GM12878 (cell line): ENCODE data around the gene FGFBP1. TPM values are rescaled to one million over a fixed set of nuclear protein-coding genes. Genes with fewer than 3 reads are reported as not detected.

Source experiments
- ATF7 ChIP-seq: fragments of 450-650 bp; IDR thresholded peaks from 2 replicates; pipeline ENCODE4 v1.6.1; 2016; ENCODE audit warnings: low read depth, mild to moderate bottlenecking
- BMI1 ChIP-seq: fragments of 450-650 bp; IDR thresholded peaks from 2 replicates; pipeline ENCODE4 v1.6.1; 2016; ENCODE audit warnings: mild to moderate bottlenecking, moderate library complexity, borderline replicate concordance
- CEBPB ChIP-seq, 2 experiments: fragments of 150-350 bp in 1 of 2; IDR thresholded peaks; 2 replicates each; pipeline ENCODE4 v1.6.1; 2012 to 2014; ENCODE audit warnings: low read depth in 2 of 2, low read length in 2 of 2, borderline replicate concordance in 1 of 2, inconsistent platforms in 1 of 2
- CREB1 ChIP-seq: IDR thresholded peaks from 2 replicates; pipeline ENCODE4 v1.6.1; 2012; ENCODE audit warnings: low read depth, mild to moderate bottlenecking, inconsistent platforms
- EZH2 ChIP-seq: IDR thresholded peaks from 2 replicates; pipeline ENCODE4 v1.6.1; 2012; ENCODE audit warnings: low read depth, mild to moderate bottlenecking, control low read depth, inconsistent platforms, low read length, borderline replicate concordance; ENCODE audit not compliant: control insufficient read depth
- IKZF1 ChIP-seq: fragments of 450-650 bp; conservative IDR thresholded peaks from 2 replicates; pipeline ENCODE4 v1.6.1; 2017; ENCODE audit warnings: antibody characterized with exemption, mild to moderate bottlenecking
- NBN ChIP-seq: fragments of 450-650 bp; IDR thresholded peaks from 2 replicates; pipeline ENCODE4 v1.6.1; 2016
- PAX5 ChIP-seq: IDR thresholded peaks from 2 replicates; pipeline ENCODE4 v1.6.1; 2011; ENCODE audit warnings: low read depth, low read length, borderline replicate concordance
- POLR2AphosphoS2 ChIP-seq: IDR thresholded peaks from 2 replicates; pipeline ENCODE4 v1.6.1; 2011; ENCODE audit warnings: low read depth, mild to moderate bottlenecking, low read length, improper control_type of control experiment, moderate library complexity
- RB1 ChIP-seq: fragments of 450-650 bp; formaldehyde crosslinking; IDR thresholded peaks from 2 replicates; pipeline ENCODE4 v1.6.1; 2017; ENCODE audit warnings: mild to moderate bottlenecking, borderline replicate concordance
- RCOR1 ChIP-seq: conservative IDR thresholded peaks from 2 replicates; pipeline ENCODE4 v1.6.1; 2012; ENCODE audit warnings: low read depth, low read length, improper control_type of control experiment
- SPI1 ChIP-seq: IDR thresholded peaks from 2 replicates; pipeline ENCODE4 v1.6.1; 2011; ENCODE audit warnings: low read depth, mild to moderate bottlenecking, low read length, moderate library complexity, borderline replicate concordance; ENCODE audit not compliant: insufficient read depth
- SREBF1 ChIP-seq: IDR thresholded peaks from 2 replicates; pipeline ENCODE4 v1.6.1; 2012; ENCODE audit warnings: mild to moderate bottlenecking, low read length
- TCF12 ChIP-seq: IDR thresholded peaks from 2 replicates; pipeline ENCODE4 v1.6.1; 2011; ENCODE audit warnings: low read depth, mild to moderate bottlenecking, low read length
- polyA plus RNA-seq, 11 experiments: library from polyadenylated mRNA; depleted of rRNA in 4 of 11; unstranded in 6 of 11; stranded (reverse) in 5 of 11; fragments of >200 nt; fragmentation: Nextera tagmentation in 4 of 11; fragmentation: Illumina TruSeq in 1 of 11; extraction: Ambion mirVana in 4 of 11; extraction: Trizol in 1 of 11; gene quantifications; 1 replicate in 1 of 11; 2 replicates in 10 of 11; pipeline versions ENCODE4 v1.2.1 to v1.2.3, GENCODE V29; 2011 to 2016; ENCODE audit warnings: inconsistent platforms in 2 of 11, missing spikeins in 2 of 11, low read depth in 1 of 11
- total RNA-seq, 4 experiments: library from RNA; depleted of rRNA in 3 of 4; stranded (reverse); fragments of >200 nt in 3 of 4; fragmentation: Illumina TruSeq in 1 of 4; extraction: Trizol in 1 of 4; gene quantifications; 2 replicates each; pipeline versions ENCODE4 v1.2.1 to v1.2.3, GENCODE V29; 2013 to 2021
- TF ChIP-seq, protein P1 (sequence below): IDR thresholded peaks from 2 replicates; pipeline ENCODE4 v1.6.1; 2012; ENCODE audit warnings: low read depth, low read length, improper control_type of control experiment
- TF ChIP-seq, protein P2 (sequence below): fragments of 450-650 bp; formaldehyde crosslinking; IDR thresholded peaks from 2 replicates; pipeline ENCODE4 v1.4.0; 2020; ENCODE audit warnings: mild to moderate bottlenecking, moderate library complexity
- TF ChIP-seq, protein P3 (sequence below): fragments of 150-350 bp; IDR thresholded peaks from 2 replicates; pipeline ENCODE4 v1.6.1; 2014; ENCODE audit warnings: mild to moderate bottlenecking, low read depth, low read length

Gene FGFBP1
- total and polyA plus RNA-seq, 10 of the 15 experiments (the other 5 are each of a cell fraction or from before 2014, with no cell fraction given) = 0.09 to 0.11 (median 0.09) TPM; not detected in 7

DNA sequence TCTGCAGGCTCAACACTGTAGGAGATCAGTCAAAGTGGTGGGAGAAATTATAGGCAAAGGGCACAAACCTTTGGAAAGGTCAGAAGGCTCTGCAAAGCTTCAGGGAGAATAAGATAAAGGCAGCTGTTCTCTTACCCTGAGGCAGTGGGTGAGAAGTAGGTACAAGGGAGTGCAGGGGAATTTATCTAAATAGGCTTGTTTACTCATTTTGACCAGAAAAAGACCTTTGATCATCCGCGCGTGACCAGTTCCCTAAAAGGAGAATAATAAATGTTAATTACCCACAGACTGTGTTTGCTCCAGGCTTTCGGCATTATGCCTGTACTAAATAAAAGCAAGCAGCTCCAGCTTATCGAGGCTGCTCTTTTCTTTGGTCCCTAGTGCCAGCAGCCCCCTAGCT, 15.1 kb upstream of the FGFBP1 start (continued):
- TF ChIP-seq, protein P1, sequence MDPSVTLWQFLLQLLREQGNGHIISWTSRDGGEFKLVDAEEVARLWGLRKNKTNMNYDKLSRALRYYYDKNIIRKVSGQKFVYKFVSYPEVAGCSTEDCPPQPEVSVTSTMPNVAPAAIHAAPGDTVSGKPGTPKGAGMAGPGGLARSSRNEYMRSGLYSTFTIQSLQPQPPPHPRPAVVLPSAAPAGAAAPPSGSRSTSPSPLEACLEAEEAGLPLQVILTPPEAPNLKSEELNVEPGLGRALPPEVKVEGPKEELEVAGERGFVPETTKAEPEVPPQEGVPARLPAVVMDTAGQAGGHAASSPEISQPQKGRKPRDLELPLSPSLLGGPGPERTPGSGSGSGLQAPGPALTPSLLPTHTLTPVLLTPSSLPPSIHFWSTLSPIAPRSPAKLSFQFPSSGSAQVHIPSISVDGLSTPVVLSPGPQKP = no peak
- TF ChIP-seq ATF7 (no peak), CEBPB (IDR thresholded peaks at IDR 0.05; ENCODE audit: borderline replicate concordance in 1 of 2, low read depth in 2 of 2, low read length in 2 of 2) (no peak), IKZF1 (peak; percentile 32; the same call in 1 of the 2 replicates), CREB1 (no peak), RB1 (no peak), POLR2AphosphoS2 (no peak), TCF12 (no peak), BMI1 (no peak), SREBF1 (no peak), NBN (no peak), PAX5 (peak; percentile 97), SPI1 (0 out of 2 replicates have a peak, but pooled peaks have one; percentile 22), EZH2 (no peak), RCOR1 (no peak)
- TF ChIP-seq, protein P2, sequence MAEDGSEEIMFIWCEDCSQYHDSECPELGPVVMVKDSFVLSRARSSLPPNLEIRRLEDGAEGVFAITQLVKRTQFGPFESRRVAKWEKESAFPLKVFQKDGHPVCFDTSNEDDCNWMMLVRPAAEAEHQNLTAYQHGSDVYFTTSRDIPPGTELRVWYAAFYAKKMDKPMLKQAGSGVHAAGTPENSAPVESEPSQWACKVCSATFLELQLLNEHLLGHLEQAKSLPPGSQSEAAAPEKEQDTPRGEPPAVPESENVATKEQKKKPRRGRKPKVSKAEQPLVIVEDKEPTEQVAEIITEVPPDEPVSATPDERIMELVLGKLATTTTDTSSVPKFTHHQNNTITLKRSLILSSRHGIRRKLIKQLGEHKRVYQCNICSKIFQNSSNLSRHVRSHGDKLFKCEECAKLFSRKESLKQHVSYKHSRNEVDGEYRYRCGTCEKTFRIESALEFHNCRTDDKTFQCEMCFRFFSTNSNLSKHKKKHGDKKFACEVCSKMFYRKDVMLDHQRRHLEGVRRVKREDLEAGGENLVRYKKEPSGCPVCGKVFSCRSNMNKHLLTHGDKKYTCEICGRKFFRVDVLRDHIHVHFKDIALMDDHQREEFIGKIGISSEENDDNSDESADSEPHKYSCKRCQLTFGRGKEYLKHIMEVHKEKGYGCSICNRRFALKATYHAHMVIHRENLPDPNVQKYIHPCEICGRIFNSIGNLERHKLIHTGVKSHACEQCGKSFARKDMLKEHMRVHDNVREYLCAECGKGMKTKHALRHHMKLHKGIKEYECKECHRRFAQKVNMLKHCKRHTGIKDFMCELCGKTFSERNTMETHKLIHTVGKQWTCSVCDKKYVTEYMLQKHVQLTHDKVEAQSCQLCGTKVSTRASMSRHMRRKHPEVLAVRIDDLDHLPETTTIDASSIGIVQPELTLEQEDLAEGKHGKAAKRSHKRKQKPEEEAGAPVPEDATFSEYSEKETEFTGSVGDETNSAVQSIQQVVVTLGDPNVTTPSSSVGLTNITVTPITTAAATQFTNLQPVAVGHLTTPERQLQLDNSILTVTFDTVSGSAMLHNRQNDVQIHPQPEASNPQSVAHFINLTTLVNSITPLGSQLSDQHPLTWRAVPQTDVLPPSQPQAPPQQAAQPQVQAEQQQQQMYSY = no peak
- TF ChIP-seq, protein P3, sequence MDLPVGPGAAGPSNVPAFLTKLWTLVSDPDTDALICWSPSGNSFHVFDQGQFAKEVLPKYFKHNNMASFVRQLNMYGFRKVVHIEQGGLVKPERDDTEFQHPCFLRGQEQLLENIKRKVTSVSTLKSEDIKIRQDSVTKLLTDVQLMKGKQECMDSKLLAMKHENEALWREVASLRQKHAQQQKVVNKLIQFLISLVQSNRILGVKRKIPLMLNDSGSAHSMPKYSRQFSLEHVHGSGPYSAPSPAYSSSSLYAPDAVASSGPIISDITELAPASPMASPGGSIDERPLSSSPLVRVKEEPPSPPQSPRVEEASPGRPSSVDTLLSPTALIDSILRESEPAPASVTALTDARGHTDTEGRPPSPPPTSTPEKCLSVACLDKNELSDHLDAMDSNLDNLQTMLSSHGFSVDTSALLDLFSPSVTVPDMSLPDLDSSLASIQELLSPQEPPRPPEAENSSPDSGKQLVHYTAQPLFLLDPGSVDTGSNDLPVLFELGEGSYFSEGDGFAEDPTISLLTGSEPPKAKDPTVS = no peak
- TF ChIP-seq, all 136 proteins: peak for 7
